Measurements from ENCODE around the gene SNAP29.
"Not testable (repeated sequence)": the region's sequence is repeated elsewhere in the genome, so short reads cannot be mapped to it uniquely, and the experiment has no call there.

SNAP29 gene

GRCh38 chr22:20834725-20835124 lies 24.1 kb upstream of the SNAP29 start:
- no peak for DNase-seq (ENCODE audit: low spot score)

- DNase-seq (ENCODE audit: low spot score) = no peak
Measured at GRCh38 chr22:20836987-20837823, 21.6 kb upstream of the SNAP29 start.

- not testable (repeated sequence) for DNase-seq (ENCODE audit: low spot score)
Measured at GRCh38 chr22:20839354-20839753, 19.5 kb upstream of the SNAP29 start.

DNA sequence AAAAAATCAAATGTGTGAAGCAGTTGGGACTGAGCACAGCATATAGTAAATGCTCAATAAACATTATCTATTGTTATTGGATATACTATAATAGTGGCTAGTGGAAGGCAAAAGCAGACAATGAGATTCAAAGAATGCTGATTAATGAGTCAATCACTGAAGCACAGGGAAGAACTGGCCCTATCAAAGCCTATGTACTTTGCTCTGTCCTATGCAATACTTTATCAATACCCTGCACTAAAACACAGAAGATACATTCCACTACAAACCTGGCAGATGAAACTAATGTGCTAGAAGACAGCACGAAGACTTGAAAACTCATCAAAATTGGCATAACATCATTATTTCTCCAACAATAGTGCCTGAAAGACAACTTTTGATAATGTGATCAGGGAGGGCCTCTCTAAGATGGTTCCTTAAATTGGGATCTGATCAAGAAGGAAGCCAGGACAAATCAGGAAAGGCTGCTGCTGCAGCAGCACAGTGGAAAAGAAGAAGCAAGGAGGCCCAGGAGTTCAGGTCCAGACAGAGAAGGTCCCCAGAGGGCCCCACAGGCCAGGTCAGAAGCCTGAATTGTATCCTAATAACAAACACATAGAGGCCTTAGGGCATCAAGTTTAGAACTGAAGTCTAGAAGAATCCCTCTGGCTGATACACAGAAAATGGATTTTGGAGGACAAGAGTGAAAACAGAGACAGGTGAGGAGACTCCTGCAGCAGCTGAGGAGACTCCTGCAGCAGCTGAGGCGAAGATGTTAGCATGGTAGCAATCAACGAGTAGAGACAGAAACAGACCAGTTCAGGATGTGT lies 18.8 kb upstream of the SNAP29 start:
- no peak for DNase-seq (ENCODE audit: low spot score)

DNA sequence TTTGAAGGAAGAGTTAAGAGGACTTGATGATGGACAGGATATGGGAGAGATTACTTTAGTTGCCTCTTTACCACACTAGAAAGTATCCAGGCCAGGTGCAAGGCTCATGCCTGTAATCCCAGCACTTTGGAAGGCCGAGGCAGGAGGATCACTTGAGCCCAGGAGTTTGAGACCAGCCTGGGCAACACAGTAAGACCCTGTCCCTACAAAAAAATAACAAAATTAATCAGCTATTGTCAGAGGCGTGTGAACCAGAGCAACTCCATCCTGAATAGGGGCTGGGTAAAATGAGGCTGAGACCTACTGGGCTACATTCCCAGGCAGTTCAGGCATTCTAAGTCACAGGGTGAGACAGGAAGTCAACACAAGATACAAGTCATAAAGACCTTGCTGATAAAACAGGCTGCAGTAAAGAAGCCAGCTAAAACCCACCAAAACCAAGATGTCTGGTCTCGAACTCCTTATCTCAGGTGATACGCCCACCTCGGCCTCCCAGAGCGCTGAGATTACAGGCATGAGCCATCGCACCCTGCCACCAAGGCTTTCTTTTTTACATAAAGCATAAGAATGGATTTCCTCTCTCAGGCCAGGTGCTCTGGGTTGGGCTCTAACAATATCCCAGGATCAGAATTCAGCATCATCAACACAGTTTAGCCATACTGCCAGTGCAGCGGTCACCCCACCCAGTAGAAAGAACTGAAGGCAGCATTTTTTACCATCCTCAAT lies 18.0 kb upstream of the SNAP29 start:
- DNase-seq (ENCODE audit: low spot score) = no peak

GRCh38 chr22:20843501-20843900 lies 15.3 kb upstream of the SNAP29 start:
- no peak for DNase-seq (ENCODE audit: low spot score)

- DNase-seq (ENCODE audit: low spot score) = no peak
Measured at GRCh38 chr22:20844055-20845037, 14.5 kb upstream of the SNAP29 start.

- no peak for DNase-seq (ENCODE audit: low spot score)
Measured at GRCh38 chr22:20847318-20847822, 11.4 kb upstream of the SNAP29 start.

GRCh38 chr22:20852076-20852475 lies 6.7 kb upstream of the SNAP29 start:
- DNase-seq (ENCODE audit: low spot score) = no peak

GRCh38 chr22:20852503-20852902 lies 6.3 kb upstream of the SNAP29 start:
- DNase-seq (ENCODE audit: low spot score) = no peak

- no peak for DNase-seq (ENCODE audit: low spot score)
Measured at GRCh38 chr22:20853236-20853660, 5.6 kb upstream of the SNAP29 start.

DNA sequence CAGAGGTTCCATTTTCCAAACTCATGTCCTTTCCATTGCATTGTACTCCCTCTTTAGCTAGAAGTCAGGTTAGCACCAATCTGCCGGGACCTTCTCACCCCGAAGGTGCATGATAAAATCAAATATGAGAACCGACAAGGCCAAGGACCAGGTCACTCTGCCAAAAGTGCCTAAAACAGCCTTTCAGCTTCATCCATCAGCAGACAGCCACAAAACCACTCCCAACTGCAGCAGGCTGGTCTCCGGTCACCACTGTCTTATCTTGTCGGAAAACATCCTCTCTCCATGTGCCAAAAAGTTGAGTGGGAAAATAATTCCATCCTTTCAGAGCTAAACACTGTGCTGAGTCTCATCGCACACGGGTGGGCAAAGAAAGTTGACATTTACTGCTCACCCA lies 1.6 kb upstream of the SNAP29 start:
- no peak for DNase-seq (ENCODE audit: low spot score)

- DNase-seq (ENCODE audit: low spot score) = peak; percentile 78
Measured at GRCh38 chr22:20857838-20858614, 781 bp upstream of the SNAP29 start.

DNA sequence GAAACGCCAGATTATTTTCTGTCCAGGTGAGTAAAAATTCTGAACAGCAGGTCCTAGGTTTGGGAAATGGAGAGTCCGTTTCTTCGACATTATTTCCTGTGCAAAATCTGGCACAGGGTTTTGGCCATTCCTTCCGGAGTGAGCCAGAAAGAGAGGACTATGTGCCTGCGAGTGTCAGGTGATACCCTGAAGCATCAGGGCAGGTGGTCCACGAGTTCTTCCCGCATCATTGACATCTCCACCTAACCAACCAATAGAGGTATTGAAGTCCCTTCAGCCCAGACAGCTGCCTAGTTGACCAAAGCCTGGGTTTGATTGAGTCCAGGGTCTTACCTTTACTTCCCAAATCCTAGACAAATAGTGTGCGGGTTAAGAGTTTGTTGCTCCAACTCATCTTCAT lies 808 bp downstream of the SNAP29 start:
- no peak for DNase-seq (ENCODE audit: low spot score)

- DNase-seq (ENCODE audit: low spot score) = no peak
Measured at GRCh38 chr22:20862540-20862939, 3.7 kb downstream of the SNAP29 start.

GRCh38 chr22:20863366-20863765 lies 4.6 kb downstream of the SNAP29 start:
- DNase-seq (ENCODE audit: low spot score) = no peak

DNA sequence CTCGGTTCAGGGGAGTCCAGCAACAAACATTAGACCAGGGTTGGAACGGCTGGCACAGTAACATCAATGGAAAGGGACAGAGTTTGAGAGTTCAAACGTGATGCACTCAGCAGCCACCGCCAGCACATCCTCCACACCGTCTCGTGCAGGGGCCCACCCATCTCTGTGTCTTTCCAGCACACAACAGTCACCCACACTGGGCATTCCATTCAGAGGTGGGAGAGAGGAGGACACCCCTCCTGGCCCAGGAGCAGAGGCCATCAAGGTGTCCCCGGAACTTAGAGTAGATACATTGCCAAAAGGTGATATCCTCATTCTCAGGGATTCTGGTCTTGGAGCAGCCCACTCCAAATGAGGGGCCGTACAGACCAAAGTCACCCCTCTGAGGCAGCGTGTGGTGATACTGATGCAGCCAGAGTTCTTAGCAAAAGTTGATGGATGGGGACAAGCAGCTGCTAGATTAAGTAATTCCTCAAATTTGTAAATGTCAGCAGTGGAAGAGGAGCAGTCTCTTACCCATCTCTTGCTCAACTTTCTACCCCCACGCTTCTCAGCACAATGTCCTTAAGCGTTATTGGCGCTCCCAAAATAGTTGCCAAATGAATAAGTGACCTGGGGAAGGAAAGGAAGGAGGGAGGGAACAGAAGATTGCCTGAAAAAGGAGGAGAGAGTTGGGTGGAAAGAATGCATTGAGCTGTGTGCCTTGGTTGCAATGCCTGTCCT lies 5.5 kb downstream of the SNAP29 start:
- peak; percentile 61 for DNase-seq (ENCODE audit: low spot score)

- no peak for DNase-seq (ENCODE audit: low spot score)
Measured at GRCh38 chr22:20865331-20865730, 6.5 kb downstream of the SNAP29 start.

DNA sequence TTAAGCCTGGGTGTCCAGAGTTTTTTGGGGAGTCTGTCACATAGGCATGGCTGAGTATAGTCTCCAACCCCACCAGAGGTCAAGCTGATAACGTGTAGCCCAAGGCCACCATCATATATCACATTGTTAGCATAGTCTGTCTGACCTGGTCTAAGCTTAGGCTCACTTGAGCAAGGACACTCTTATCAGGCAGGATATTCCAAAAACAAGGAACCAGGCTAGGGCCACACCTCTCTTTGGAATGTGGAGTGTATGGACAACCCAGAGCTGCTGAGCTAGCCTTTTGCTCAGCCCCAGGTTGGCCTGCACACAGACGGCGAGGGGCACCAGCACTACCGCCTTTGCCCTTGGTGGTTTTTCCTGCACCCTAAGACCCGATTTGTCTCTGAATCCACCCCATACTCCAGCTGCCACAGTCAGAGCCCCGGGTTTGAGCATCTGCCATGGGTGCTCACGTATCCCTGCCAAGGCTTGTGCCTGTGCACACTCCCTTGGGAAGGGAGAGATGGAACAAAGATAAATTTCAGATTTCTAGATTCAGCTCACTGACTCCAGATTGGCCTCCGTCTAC lies 7.2 kb downstream of the SNAP29 start:
- no peak for DNase-seq (ENCODE audit: low spot score)

All from putamen (tissue), 1 donor.